SK-N-SH (cell line): ENCODE data around the gene CTBP2. TPM values are rescaled to one million over a fixed set of nuclear protein-coding genes. Genes with fewer than 3 reads are reported as not detected.

Experiments used
- CTCF ChIA-PET: fragments of 300-600, 350-600 bp; formaldehyde crosslinking; extraction: SDS; loops from one replicate; lab custom pipeline; 2021; lab: Yijun Ruan, JAX
- POLR2A ChIA-PET: fragments of 350-600 bp; sonication (Branson Sonifier 250); formaldehyde crosslinking; extraction: SDS; loops from one replicate; lab custom pipeline; 2020; ENCODE audit warnings: antibody characterized with exemption, inconsistent platforms; lab: Yijun Ruan, JAX
- DNase-seq: peaks from one replicate; pipeline ENCODE4 v3.0.0; 2012
- H2AFZ ChIP-seq: fragments of 200-600 bp; sonication (generic); 2 replicates; pipeline ENCODE4 v1.8.1; 2016; ENCODE audit warnings: antibody characterized with exemption, mild to moderate bottlenecking, low read depth
- H3F3A ChIP-seq: fragments of 200-600 bp; sonication (generic); replicated peaks from 2 replicates; pipeline ENCODE3; 2016; ENCODE audit warnings: antibody characterized with exemption, mild to moderate bottlenecking; ENCODE audit not compliant: insufficient read depth
- H3K27ac ChIP-seq, 2 experiments: fragments of 200-500 bp in 1 of 2; fragments of 200-600 bp in 1 of 2; sonication (Bioruptor generic) in 1 of 2; sonication (generic), shearing (Covaris generic) in 1 of 2; 2 replicates each; pipeline versions ENCODE4 v1.5.1 to v1.6.1; 2014 to 2016; ENCODE audit warnings: low read depth in 2 of 2, inconsistent platforms in 1 of 2, low read length in 1 of 2, mild to moderate bottlenecking in 1 of 2, mixed read lengths in 1 of 2
- H3K27me3 ChIP-seq: fragments of 200-600 bp; sonication (generic), shearing (Covaris generic); 2 replicates; pipeline ENCODE4 v1.6.1; 2016; ENCODE audit warnings: mixed run types; ENCODE audit not compliant: insufficient read depth
- H3K36me3 ChIP-seq, 2 experiments: fragments of 200-500 bp in 1 of 2; fragments of 200-600 bp in 1 of 2; sonication (Bioruptor generic) in 1 of 2; sonication (generic) in 1 of 2; replicated peaks in 1 of 2; 2 replicates each; pipeline versions ENCODE3 to v1.5.1; 2014 to 2016; ENCODE audit warnings: low read length in 1 of 2, mild to moderate bottlenecking in 1 of 2; ENCODE audit not compliant: insufficient read depth in 2 of 2, control insufficient read depth in 1 of 2
- H3K4me1 ChIP-seq, 2 experiments: fragments of 200-500 bp in 1 of 2; fragments of 200-600 bp in 1 of 2; sonication (Bioruptor generic) in 1 of 2; sonication (generic), shearing (Covaris generic) in 1 of 2; 2 replicates each; pipeline versions ENCODE4 v1.5.1 to v1.6.1; 2014 to 2016; ENCODE audit warnings: low read depth in 1 of 2, low read length in 1 of 2, mixed run types in 1 of 2; ENCODE audit not compliant: insufficient read depth in 2 of 2, control insufficient read depth in 1 of 2
- H3K4me2 ChIP-seq: fragments of 200-600 bp; sonication (generic), shearing (Covaris generic); 2 replicates; pipeline ENCODE4 v1.6.1; 2017; ENCODE audit warnings: mixed run types
- H3K4me3 ChIP-seq, 2 experiments: fragments of 200-500 bp in 1 of 2; fragments of 200-600 bp in 1 of 2; sonication (Bioruptor generic) in 1 of 2; sonication (generic), shearing (Covaris generic) in 1 of 2; 2 replicates each; pipeline versions ENCODE4 v1.5.1 to v1.8.1; 2014 to 2016; ENCODE audit warnings: low read depth in 2 of 2, inconsistent platforms in 1 of 2, low read length in 1 of 2, mild to moderate bottlenecking in 1 of 2, mixed read lengths in 1 of 2, moderate library complexity in 1 of 2
- H3K79me2 ChIP-seq: fragments of 200-600 bp; sonication (generic); 2 replicates; pipeline ENCODE4 v1.8.1; 2017; ENCODE audit warnings: mild to moderate bottlenecking; ENCODE audit not compliant: insufficient read depth
- H3K9ac ChIP-seq: fragments of 200-600 bp; sonication (generic); 2 replicates; pipeline ENCODE4 v1.6.1; 2017; ENCODE audit warnings: mixed run types
- H3K9me2 ChIP-seq: fragments of 200-600 bp; sonication (generic); 2 replicates; pipeline ENCODE4 v1.6.1; 2017; ENCODE audit warnings: mixed run types
- H3K9me3 ChIP-seq: fragments of 200-600 bp; sonication (generic); 2 replicates; pipeline ENCODE4 v1.6.1; 2017; ENCODE audit warnings: mixed run types, mild to moderate bottlenecking, moderate library complexity
- H4K20me1 ChIP-seq: fragments of 200-600 bp; sonication (generic); 2 replicates; pipeline ENCODE4 v1.6.1; 2017; ENCODE audit warnings: mild to moderate bottlenecking, mixed run types; ENCODE audit not compliant: insufficient read depth
- CHD2 ChIP-seq: fragments of 150-350 bp; IDR thresholded peaks from 2 replicates; pipeline ENCODE4 v1.6.1; 2018; ENCODE audit warnings: low read length; ENCODE audit not compliant: partially characterized antibody
- ELF1 ChIP-seq: IDR thresholded peaks from 2 replicates; pipeline ENCODE4 v1.4.0; 2012
- EP300 ChIP-seq, 2 experiments: IDR thresholded peaks; 2 replicates each; pipeline versions ENCODE4 v1.4.0 to v1.6.1; 2012; ENCODE audit warnings: borderline replicate concordance in 1 of 2, low read depth in 1 of 2, low read length in 1 of 2
- EZH2phosphoT487 ChIP-seq: fragments of 200-600 bp; sonication (generic); IDR thresholded peaks from 2 replicates; pipeline ENCODE4 v1.6.1; 2017; ENCODE audit warnings: low read depth, mixed run types, mild to moderate bottlenecking, antibody characterized with exemption, moderate library complexity, borderline replicate concordance
- GABPA ChIP-seq: IDR thresholded peaks from 2 replicates; pipeline ENCODE4 v1.4.0; 2012; ENCODE audit warnings: low read depth, mild to moderate bottlenecking
- RAD21 ChIP-seq: IDR thresholded peaks from 2 replicates; pipeline ENCODE4 v1.6.1; 2012; ENCODE audit warnings: mild to moderate bottlenecking, low read length
- RFX5 ChIP-seq: IDR thresholded peaks from 2 replicates; pipeline ENCODE4 v1.6.1; 2012; ENCODE audit warnings: mild to moderate bottlenecking, improper control_type of control experiment, low read length
- RXRA ChIP-seq: IDR thresholded peaks from 2 replicates; pipeline ENCODE4 v1.4.0; 2012; ENCODE audit warnings: low read depth, mild to moderate bottlenecking, borderline replicate concordance
- SIN3A ChIP-seq: IDR thresholded peaks from 2 replicates; pipeline ENCODE4 v1.6.1; 2012; ENCODE audit warnings: low read depth, mild to moderate bottlenecking, low read length, moderate library complexity, borderline replicate concordance
- TAF1 ChIP-seq: IDR thresholded peaks from 2 replicates; pipeline ENCODE4 v1.6.1; 2012; ENCODE audit warnings: low read depth, mild to moderate bottlenecking, low read length, moderate library complexity, borderline replicate concordance
- TCF12 ChIP-seq: IDR thresholded peaks from 2 replicates; pipeline ENCODE4 v1.4.0; 2012
- TEAD4 ChIP-seq: IDR thresholded peaks from 2 replicates; pipeline ENCODE4 v1.4.0; 2012; ENCODE audit warnings: mild to moderate bottlenecking, borderline replicate concordance; ENCODE audit not compliant: insufficient read depth
- whole genome bisulfite sequencing: methylation state at CpG from one replicate; pipeline ENCODE4 v1.1.6; 2017; ENCODE audit warnings: low lambda C conversion rate; 5-methylcytosine and 5-hydroxymethylcytosine counted together
- polyA plus RNA-seq, 3 experiments: library from polyadenylated mRNA; depleted of rRNA; stranded (reverse); fragments of >200 nt; gene quantifications; 2 replicates each; pipeline ENCODE4 v1.2.3, GENCODE V29; 2012
- TF ChIP-seq, protein P1 (sequence below): IDR thresholded peaks from 2 replicates; pipeline ENCODE4 v1.4.0; 2012; ENCODE audit warnings: low read depth, borderline replicate concordance
- TF ChIP-seq, protein P2 (sequence below): IDR thresholded peaks from 2 replicates; pipeline ENCODE4 v1.4.0; 2012; ENCODE audit warnings: low read depth
- TF ChIP-seq, protein P3 (sequence below): fragments of 150-350 bp; IDR thresholded peaks from 2 replicates; pipeline ENCODE4 v1.6.1; 2017; ENCODE audit warnings: antibody characterized with exemption, low read length, low read depth, borderline replicate concordance
- TF ChIP-seq, protein P4 (sequence below): fragments of 200-600 bp; sonication (generic); IDR thresholded peaks from 2 replicates; pipeline ENCODE4 v1.6.1; 2017; ENCODE audit warnings: antibody characterized with exemption, mild to moderate bottlenecking, moderate library complexity

Gene CTBP2
- polyA plus RNA-seq, 1 of the 3 experiments (the other 2 are of a cell fraction): 69.7 TPM

DNA sequence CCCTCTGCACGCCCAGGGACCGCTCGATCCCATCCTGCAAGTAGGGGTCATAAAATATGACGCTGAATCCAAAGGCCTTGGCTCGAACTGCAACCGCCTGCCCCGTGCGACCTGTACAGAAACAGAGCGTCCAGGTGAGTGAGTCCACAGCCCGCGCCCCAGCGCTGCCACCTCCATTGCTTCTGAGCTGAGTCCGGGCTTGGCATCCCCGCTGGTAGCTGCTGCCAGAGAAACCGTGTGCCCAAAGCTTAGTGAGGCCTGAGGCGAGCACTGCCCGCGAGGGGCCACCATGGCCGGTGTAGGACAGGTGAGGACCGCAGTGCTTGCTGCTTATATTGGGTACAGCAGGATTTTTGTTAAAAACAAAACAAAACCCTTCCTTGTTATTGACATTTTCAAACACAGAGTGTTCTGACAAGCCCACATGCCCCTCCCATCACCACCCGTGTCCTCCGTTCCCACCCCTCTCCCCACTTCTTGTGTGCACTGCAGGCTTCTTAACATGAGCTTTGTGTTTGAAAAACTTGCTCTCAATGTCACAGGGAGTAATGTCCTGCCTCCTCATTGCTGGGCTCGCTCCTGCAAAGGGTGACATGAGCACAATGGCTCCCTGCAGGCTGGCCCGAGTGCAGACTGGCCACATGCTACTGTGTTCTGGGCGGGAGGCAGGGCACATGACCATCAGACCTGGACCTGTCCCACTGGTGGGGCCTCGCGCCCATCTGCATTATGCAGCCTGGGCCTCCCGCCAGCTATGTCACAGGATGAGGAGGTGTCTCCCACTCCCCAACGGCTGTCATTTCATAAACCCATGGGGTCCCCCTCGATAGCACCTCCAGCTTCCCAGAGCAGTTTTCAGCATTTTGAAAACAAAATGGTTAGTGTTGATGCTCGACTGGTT is 165.5 kb downstream of the CTBP2 start:
- Histone ChIP-seq H2AFZ (no peak overlapping the region), H3K36me3 (peaks cover 42 to 88% of the 10 kb centered on the region in 2 experiments), H3K9me3 (no peaks in the 10 kb centered on the region), H4K20me1 (peaks cover 8% of the 10 kb centered on the region; the same call in 1 of the 2 replicates), H3K27ac (no peak overlapping the region; a peak in 1 of 4 replicates), H3K4me3 (no peak overlapping the region), H3K4me2 (no peak overlapping the region), H3F3A (peaks cover 23% of the 10 kb centered on the region), H3K27me3 (no peaks in the 10 kb centered on the region), H3K9ac (no peak overlapping the region), H3K9me2 (no peaks in the 10 kb centered on the region), H3K79me2 (peaks cover 17% of the 10 kb centered on the region; the same call in 1 of the 2 replicates), H3K4me1 (peaks cover 0 to 18% of the 10 kb centered on the region in 2 experiments; a peak in 1 of 4 replicates)
- 88% methylated on average over 16 of the region's 31 CpGs for WGBS
- CTCF ChIA-PET: interaction anchor here (0.6 to 7.4 kb wide), 5 partner anchors 16 to 67 kb away, joined by 3 to 88 read pairs (median 5); no protein-coding TSS in a partner anchor
- POLR2A ChIA-PET: no interaction called here
- DNase-seq: no peak
- TF ChIP-seq RFX5: no peak
- no peak for TF ChIP-seq GABPA
- TF ChIP-seq RAD21: no peak
- no peak for TF ChIP-seq CHD2
- TF ChIP-seq ELF1: no peak
- TF ChIP-seq, protein P1, sequence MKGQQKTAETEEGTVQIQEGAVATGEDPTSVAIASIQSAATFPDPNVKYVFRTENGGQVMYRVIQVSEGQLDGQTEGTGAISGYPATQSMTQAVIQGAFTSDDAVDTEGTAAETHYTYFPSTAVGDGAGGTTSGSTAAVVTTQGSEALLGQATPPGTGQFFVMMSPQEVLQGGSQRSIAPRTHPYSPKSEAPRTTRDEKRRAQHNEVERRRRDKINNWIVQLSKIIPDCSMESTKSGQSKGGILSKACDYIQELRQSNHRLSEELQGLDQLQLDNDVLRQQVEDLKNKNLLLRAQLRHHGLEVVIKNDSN: no peak
- no peak for TF ChIP-seq TAF1
- no peak for TF ChIP-seq EZH2phosphoT487
- TF ChIP-seq TEAD4: no peak
- no peak for TF ChIP-seq TCF12
- no peak for TF ChIP-seq EP300 (IDR thresholded peaks at IDR 0.05; ENCODE audit: borderline replicate concordance in 1 of 2, low read depth in 1 of 2, low read length in 1 of 2)
- TF ChIP-seq, protein P2, sequence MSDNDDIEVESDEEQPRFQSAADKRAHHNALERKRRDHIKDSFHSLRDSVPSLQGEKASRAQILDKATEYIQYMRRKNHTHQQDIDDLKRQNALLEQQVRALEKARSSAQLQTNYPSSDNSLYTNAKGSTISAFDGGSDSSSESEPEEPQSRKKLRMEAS: no peak
- TF ChIP-seq SIN3A: no peak
- TF ChIP-seq, protein P3, sequence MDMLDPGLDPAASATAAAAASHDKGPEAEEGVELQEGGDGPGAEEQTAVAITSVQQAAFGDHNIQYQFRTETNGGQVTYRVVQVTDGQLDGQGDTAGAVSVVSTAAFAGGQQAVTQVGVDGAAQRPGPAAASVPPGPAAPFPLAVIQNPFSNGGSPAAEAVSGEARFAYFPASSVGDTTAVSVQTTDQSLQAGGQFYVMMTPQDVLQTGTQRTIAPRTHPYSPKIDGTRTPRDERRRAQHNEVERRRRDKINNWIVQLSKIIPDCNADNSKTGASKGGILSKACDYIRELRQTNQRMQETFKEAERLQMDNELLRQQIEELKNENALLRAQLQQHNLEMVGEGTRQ: no peak
- no peak for TF ChIP-seq RXRA
- TF ChIP-seq, protein P4, sequence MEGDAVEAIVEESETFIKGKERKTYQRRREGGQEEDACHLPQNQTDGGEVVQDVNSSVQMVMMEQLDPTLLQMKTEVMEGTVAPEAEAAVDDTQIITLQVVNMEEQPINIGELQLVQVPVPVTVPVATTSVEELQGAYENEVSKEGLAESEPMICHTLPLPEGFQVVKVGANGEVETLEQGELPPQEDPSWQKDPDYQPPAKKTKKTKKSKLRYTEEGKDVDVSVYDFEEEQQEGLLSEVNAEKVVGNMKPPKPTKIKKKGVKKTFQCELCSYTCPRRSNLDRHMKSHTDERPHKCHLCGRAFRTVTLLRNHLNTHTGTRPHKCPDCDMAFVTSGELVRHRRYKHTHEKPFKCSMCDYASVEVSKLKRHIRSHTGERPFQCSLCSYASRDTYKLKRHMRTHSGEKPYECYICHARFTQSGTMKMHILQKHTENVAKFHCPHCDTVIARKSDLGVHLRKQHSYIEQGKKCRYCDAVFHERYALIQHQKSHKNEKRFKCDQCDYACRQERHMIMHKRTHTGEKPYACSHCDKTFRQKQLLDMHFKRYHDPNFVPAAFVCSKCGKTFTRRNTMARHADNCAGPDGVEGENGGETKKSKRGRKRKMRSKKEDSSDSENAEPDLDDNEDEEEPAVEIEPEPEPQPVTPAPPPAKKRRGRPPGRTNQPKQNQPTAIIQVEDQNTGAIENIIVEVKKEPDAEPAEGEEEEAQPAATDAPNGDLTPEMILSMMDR: no peak
